ENCODE data around the gene KIF13A.
"Not testable (repeated sequence)": the region's sequence is repeated elsewhere in the genome, so short reads cannot be mapped to it uniquely, and the experiment has no call there.

Gene KIF13A

DNA sequence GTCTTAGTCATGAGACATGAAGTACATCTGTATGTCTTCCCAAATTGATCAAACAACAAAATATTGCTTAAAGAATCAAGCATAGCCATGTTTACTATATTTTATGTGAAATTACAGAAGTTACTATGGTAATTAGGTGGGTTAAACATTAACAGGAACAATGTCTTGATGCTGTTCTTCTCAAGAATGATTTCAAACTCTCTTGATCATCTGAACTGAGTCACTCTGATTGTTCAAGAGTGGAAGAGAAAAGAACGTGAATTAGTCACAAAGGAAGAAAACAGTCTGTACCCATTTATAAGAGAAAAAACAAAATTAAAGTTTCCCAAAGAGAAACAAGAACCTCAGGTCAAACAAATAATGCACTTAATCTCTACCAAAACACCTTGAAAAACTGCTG, 218.6 kb downstream of the KIF13A start:
- no peak for DNase-seq

DNA sequence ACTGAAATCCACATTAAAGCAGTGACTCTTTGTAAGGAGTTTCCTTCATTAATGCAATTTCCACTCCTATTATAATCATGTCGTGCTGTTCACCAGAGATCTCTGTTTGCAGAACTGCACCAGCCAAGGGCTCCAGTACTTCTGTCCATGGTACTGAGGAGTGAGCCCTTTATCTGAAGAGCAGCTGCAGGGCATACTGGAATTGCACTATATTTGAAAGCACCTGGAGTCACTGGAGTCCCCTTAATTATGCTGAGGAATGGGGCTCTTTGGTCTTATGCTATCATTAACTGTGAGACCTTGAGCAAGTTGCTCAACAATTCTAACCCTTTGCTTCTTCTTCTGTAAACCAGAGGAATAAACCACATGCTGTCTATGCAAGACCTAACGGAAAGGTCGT, 219.0 kb downstream of the KIF13A start:
- no peak for DNase-seq

DNA sequence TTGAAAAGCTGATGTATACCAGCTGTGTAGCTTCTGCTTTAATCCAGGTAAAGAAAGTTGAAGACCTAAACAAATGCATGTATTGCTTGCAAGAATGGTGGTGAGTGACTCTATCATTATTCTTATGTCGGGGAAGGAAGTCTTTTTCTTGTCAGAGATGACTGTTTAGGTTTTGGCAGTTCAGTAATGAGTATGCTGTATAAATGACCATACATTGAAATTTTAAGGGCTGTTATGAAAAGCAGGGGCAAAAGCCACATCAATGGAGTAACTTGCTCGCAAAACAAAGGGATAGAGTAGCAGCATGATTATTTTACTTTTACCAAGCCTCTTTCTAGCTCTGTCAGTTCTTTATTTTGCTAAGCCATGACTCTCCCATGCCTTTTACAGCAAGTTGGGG, 224.8 kb downstream of the KIF13A start:
- DNase-seq = no peak

DNA sequence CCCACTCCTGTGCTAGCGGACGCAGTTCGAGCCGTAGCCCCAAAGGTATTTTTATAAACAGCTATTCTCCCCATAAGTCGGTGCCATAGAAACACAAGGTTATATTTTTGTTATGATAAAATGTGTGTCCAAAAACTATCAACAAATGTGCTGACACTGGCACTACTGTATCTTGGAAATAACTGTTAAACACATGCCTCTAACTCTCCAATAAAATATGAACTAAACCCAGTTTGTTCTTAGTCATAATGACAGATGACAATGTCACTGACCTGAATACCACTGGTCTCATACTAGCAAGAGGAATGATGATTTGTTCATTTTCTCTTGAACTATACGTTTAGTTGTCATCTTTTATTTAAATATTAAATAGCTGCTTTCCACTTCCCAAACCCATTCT, 229.3 kb downstream of the KIF13A start:
- DNase-seq = no peak

DNA sequence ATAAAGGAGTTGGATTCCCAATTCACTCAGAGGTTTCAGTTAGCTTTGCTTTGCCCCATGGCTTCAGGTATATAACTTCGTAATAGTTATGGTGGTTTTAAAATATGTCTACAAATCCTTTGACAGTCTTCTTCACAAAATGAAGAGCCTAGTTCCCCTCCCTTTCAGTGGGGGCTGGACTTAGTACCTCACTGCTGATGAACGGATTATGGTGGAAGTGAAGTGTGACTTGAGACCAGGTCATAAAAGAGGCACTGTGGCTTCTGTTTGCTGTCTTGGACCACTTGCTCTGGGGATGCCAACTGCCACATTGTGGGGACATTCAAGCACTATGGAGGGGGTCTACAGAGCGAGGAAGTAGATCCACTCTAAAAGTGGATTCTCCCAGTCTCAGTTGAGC, 233.2 kb downstream of the KIF13A start:
- no peak for DNase-seq

DNA sequence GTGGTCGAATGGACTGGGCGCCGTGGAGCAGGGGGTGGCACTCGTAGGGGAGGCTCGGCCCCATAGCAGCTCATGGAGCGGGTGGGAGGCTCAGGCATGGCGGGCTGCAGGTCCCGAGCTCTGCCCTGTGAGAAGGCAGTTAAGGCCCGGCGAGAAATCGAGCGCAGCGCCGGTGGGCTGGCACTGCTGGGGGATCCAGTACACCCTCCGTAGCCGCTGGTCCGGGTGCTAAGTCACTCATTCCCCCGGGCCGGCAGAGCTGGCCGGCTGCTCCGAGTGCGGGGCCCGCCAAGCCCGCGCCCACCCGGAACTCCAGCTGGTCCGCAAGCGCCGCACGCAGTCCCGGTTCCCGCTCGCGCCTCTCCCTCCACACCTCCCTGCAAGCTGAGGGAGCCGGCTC, 242.1 kb downstream of the KIF13A start:
- not testable (repeated sequence) for DNase-seq

DNA sequence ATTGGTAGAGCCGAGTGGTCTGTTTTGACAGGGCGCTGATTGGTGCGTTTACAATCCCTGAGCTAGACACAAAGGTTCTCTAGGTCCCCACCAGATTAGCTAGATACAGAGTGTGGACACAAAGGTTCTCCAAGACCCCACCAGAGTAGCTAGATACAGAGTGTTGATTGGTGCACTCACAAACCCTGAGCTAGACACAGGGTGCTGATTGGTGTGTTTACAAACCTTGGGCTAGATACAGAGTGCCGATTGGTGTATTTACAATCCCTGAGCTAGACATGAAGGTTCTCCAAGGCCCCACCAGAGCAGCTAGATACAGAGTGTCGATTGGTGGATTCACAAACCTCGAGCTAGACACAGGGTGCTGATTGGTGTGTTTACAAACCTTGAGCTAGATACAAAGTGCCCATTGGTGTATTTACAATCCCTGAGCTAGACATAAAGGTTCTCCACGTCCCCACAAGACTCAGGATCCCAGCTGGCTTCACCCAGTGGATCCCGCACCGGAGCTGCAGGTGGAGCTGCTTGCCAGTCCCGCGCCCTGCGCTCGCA, 242.6 kb downstream of the KIF13A start:
- DNase-seq = not testable (repeated sequence)

DNA sequence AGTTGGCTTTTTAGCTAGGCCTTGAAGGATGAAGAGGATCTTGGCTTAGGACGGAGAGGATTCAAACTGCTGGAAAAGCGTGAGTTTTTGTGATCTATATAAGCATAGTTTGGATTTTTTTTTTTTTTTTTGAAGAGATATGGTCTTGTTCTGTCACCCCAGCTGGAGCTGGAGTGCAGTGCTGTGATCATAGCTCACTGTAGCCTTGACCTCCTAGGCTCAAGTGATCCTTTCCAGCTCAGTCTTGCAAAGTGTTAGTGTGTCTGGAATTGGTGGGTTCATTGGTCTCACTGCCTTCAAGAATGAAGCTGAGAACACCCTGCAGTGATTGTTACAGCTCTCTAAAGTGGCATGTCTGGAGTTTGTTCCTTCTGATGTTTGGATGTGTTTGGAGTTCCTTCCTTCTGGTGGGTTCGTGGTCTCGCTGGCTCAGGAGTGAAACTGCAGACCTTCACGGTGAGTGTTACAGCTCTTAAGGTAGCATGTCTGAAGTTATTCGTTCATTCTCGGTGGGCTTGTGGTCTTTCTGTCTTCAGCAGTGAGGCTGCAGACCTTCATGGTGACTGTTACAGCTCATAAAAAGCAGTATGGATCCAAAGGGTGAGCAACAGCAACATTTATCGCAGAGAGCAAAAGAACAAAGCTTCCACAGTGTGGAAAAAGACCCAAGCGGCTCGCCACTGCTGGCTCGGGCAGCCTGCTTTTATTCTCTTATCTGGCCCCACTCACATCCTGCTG, 243.2 kb downstream of the KIF13A start:
- DNase-seq = no peak

DNA sequence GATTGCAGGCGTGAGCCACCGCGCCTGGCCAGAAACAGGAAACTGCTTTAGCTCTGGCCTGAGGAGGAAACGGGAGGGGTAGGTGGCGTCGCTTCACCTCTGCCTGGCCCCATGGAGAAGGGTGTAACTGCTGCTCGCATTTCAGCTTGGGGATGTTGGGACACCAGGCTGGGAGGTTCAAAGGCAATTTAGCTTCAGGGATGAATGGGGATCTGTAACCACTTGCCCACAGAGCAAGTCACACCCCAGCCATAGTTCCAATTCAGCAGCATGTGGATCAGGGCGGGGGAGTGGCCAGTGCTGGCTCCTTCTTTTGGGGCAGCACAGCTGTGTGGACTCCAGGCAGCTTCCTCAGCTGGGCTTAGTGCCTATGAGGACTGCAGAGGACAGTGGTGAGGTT, 245.9 kb downstream of the KIF13A start:
- no peak for DNase-seq

DNA sequence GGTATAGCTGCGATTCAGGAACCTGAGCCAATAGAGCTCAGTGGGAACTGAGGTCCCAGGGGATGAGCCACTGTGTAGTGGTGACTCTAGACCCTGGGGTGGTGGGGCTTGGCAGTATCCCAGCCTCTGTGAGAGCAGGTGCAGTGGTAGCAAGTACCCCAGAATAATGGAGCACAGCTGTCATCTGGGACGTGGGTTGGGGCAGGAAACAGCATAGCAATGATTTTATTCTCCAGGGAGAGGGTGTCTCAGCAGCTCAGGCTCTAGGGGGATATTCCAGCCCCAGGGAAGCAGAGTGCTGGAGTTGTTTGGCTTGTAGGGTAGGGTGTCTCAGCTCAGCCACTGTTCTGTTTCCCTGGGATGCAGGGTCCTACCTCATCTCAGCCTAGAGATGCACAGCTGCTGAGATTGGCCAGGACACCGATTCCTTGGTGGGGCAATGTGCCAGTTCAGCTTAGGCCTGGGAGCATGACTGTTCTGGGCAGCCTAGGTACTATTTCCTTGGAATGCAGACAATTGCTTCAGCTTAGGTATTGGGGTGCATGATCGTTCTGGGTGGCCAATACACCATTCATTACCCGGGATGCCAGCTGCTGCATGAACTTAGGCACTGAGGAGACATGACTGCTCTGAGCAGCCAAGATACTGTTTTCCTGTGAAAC, 246.7 kb downstream of the KIF13A start:
- DNase-seq = peak; percentile 23

DNA sequence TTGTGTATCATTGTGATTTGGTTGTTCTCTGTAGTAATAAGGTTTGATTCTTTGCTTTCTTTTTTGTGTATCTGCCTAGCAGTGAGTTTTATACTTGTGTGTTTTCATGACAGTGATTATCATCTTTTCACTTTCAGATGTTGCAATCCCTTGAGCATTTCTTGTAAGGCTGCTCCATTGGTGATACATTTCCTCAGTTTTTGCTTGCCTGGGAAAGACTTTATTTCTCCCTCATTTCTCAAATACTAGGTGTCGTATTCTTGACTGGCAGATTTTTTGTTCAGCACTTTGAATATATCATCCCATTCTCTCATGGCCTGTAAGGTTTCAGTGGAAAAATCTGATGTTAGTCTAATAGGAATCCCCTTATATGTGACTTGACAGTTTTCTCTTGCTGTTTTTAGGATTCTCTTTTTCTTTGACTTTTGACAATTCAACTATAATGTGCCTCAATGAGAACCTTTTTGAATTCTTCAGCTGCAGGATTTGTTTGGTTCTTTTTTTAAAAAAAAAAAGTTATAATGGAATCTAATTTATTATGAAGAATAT, 249.7 kb downstream of the KIF13A start:
- no peak for DNase-seq

DNA sequence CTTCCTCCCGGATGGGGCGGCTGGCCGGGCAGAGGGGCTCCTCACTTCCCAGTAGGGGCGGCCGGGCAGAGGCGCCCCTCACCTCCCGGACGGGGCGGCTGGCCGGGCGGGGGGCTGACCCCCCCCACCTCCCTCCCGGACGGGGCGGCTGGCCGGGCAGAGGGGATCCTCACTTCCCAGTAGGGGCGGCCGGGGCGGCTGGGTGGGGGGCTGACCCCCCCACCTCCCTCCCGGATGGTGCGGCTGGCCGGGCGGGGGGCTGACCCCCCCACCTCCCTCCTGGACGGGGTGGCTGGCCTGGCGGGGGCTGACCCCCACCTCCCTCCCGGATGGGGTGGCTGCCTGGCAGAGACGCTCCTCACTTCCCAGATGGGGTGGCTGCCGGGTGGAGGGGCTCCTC, 252.1 kb downstream of the KIF13A start:
- not testable (repeated sequence) for DNase-seq

DNA sequence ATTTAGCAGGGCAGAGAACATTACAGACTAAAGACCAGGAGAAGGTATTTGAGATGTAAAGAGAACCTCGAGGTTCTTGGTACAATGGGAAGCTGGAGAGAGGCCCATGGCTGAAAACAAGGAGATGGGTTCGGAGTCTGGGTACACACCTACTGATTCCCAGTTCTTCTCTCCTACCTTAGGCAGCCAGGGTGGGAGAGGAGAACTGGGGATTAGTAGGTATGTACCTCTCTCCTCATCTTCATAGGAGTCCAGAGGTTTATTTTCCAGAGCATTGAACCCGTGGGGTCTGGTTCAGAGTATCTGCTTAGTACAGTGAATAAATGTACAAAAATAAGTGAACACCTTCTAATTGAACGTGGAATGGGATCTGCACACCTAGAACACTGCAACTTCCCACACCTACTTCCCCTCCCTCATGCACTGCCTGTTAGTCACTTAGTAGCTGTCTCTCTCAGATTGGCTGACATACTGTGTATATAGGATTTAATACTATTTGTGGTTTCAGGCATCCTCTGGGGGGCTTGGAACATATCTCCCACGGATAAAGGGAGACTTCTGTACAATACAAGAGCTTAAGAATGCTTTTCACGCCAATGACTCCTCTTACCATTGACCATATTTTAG, 257.2 kb downstream of the KIF13A start:
- DNase-seq = no peak

DNA sequence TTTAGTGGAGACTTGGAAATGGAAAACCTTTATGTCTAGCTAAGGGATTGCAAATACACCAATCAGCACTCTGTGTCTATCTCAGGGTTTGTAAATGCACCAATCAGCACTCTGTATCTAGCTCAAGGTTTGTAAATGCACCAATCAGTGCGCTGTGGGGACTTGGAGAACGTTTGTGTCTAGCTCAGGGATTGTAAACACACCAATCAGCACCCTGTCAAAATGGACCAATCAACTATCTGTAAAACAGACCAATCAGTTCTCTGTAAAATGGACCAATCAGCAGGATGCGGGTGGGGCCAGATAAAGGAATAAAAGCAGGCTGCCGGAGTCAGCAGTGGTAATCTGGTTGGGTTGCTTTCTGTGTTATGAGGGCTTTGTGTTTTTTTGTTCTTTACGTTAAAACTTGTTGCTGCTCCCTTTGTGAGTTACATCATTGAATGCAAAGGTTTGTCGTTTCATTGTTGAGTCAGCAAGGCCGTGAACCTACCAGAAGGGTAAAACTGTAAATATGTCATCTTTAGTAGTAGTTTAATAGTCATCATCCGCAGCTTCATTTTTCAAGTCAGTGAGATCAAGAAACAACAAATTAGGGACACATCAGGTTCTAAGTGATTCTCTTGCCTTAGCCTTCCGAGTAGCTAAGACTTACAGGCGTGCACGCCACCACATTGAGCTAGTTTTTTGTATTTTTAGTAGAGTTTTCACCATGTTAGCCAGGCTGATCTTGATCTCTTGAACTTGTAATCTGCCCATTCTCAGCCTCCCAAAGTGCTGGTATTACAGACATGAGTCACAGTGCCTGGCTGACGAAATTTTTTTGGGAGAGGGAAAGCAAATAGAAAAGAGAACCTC, 258.0 kb downstream of the KIF13A start:
- no peak for DNase-seq

DNA sequence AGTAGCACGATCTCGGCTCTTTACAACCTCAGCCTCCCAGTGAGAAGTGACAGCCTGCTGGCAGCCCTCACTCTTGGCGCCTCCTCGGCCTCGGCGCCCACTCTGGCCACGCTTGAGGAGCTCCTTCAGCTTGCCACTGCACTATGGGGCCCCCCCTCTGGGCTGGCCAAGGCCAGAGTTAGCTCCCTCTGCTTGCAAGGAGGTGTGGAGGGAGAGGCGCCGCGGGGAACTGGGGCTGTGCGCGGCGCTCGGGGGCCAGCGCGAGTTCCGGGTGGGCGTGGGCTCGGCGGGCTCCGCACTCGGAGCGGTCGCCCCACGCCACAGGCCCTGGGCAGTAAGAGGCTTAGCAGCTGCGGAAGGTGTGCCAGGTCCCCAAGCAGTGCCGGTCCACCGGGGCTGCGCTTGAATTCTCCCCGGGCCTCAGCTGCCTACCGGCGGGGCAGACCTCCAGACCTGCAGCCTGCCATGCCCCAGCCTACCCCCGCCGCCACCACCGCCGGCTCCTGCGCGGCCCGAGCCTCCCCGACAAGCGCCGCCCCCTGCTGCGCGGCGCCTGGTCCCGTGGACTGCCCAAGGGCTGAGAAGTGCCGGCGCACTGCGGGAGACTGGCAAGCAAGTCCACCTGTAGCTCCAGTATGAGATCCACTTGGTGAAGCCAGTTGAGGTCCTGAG, 258.7 kb downstream of the KIF13A start:
- no peak for DNase-seq

DNA sequence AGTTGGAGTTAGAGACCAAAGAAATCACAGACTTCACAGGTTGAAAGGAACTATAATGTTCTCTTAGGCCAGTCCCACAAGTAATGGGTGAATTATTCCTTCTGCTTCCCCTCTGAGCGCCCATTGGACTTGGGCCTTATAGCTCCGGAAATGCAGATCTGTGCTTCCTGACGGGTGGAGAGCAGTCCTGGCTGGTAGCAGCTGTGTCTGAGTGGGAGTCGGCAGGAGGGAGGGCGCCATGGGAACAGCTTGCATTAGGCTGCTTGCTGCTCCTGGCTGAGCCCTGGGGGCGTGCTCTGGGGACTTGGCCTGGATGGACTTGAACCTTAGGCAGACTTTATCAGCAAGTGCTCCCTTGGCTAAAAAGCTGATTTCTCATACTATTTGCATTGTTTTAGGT, 262.4 kb downstream of the KIF13A start:
- peak; percentile 44 for DNase-seq

DNA sequence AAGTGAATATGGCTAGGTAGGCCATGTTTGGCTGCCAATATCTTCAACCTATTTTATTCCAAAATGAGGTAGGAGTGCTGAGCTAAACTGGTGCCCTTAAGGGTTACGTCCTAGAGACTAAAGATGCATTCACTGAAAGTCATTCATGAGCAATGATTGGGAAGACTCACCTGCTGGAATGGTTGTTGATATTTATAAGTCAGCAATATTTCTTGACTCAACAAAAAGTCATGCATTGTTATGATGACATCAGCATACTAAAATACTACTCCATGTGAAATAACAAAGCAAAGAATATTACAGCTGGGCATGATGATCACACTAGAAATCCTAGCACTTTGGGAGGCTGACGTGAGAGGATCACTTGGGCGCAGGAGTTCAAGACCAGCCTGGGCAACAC, 263.1 kb downstream of the KIF13A start:
- no peak for DNase-seq

DNA sequence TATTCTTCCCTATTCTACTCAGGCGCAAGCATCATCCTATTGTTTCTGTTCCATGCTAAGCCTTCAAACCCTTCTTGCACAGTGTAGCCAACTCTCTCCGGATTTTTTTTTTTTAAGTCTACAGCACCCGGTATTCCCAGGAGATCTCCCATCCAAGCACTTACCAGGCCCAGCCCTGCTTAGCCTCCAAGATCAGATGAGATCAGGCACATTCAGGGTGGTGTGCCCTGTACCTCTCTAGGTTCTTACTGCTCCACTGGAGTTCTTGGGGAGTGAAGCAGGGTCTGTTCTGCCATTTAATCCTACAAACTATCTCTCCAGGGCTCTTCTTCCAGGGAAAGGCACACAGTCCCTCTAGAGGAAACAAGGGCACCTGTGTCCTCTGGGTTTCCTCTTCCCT, 265.8 kb downstream of the KIF13A start:
- DNase-seq = no peak

DNA sequence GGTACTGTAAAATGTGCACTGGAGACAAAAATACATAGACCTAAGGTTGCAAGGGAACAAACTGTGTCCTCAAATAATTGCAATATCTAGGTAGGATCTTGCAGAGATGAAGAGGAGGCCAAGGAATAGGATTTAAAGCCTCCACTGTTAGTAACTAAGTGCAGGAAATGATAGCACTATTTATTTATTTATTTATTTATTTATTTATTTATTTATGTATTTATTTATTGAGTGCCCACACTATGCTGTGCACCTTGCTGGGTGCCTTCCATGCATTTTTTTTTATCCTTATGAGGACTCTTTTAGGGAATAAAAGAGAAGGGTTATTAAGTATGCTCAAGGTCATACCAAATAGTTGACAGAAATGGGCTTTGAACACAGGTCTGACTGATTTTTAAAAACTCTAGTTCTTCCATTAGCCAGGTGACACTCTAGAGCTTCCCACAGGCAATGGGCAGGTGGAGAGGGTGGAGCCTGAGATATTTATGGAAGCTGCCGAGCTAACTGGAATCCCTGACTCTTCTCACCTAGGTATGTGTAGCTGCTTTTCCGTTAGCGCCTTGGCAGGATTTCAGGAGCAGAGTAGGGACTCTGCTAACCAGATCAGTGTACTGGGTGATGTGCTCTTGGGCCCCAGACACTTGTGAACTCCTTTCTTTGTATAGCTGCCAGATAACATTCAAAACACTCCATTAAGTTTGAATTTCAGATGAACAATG, 268.0 kb downstream of the KIF13A start:
- DNase-seq = no peak

DNA sequence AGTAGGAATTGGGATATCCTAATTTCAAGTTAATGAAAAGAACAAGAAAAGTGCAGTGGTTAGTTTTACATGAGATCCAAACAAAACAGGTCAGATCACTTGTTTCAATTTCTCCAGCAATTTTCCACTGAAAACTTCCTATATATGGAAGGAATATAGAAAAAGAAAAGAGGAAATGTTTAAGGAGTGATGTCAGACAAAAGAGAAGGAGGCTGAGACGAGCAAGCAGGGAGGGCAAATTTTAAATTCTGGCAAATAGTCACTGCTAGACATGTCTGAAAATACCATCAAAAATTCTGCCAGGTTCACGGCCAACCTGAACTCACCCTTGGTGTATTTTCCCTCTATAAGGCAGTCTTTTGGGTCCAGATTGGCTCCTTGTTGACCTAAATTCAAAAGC, 271.2 kb downstream of the KIF13A start:
- DNase-seq = no peak
